Stimulated activated naive CD4-positive, alpha-beta T cell treated with Interleukin-2 at 50 U/mL for 16 hours (primary cell): ENCODE data around the gene TPPP3.
"Not testable (repeated sequence)": the region's sequence is repeated elsewhere in the genome, so short reads cannot be mapped to it uniquely, and the experiment has no call there.

Experiments used
- DNase-seq: peaks from one replicate; lab custom pipeline; 2025; lab: John Stamatoyannopoulos, UW

The TPPP3 gene

DNA sequence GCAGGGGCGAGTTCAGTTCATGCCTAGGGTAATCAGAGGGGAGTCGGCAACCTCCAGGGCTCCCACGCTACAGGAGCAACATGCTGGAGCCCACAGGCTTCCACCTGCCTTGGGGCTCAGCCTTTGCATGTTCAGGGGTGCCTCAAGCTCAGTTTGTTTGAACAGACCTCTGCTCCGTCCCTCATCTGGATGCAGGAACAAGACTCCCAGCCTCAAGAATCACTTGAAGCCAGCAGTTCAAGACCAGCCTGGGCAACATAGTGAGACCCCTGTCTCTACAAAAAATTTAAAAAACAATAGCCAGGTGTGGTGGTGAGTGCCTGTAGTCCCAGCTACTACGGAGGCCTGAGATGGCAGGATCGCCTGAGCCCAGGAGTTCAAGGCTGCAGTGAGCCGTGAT lies 32.7 kb upstream of the TPPP3 start:
- no peak for DNase-seq

DNA sequence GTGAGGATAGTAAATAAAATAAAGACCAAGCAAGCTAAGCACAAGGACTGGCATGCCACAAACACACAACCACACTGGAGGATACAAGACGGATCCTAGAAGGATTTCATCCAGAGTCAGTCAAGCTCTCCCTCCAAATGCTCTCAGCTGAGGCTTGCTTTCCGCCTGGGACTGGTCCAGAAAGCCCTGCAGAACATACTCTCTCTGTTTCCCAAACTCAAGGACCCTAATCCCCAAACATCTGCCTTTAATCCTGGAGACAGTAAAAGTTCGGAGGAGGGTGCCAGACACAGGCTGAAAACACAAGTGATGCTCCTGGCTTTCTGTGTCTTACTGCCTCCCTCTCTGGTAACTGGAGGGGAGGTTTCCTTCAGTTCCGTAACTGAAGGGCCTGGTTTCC lies 32.3 kb upstream of the TPPP3 start:
- DNase-seq: no peak

DNA sequence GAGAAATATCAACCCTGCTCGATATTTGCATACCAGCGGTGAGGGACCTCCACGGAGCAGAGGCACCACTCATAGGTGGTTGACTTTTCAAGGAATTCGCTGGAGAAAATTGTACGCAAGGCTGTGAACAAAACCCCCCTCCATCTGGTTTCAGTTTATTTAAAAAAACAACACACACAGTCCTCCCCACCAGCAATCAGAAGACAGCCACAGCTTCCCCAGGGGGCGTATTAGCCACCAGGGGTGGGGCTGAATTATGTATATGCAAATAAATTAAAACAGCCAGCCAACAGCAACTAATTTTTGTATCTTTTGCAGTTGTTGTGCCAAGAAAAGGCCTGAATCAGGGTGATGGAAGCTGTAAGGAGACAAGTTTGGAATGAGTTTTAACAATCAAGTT lies 31.8 kb upstream of the TPPP3 start:
- no peak for DNase-seq

DNA sequence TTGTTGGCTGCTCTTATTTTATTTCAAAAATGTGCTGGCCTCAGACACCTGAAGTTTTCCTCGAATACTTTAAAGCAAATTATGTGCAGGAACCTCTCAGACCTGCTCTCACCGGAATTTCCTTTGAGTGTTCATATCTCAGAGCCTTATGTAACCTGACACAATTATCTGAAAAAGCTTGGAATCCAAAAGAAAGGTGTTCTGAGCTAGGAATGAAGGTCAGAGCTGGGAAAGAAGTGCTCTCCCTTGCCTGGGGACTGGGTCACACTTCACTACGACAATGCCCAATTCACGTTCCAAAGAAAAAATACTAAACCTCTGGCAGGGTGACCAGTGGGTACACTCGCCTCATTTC lies 30.9 kb upstream of the TPPP3 start:
- DNase-seq: no peak

DNA sequence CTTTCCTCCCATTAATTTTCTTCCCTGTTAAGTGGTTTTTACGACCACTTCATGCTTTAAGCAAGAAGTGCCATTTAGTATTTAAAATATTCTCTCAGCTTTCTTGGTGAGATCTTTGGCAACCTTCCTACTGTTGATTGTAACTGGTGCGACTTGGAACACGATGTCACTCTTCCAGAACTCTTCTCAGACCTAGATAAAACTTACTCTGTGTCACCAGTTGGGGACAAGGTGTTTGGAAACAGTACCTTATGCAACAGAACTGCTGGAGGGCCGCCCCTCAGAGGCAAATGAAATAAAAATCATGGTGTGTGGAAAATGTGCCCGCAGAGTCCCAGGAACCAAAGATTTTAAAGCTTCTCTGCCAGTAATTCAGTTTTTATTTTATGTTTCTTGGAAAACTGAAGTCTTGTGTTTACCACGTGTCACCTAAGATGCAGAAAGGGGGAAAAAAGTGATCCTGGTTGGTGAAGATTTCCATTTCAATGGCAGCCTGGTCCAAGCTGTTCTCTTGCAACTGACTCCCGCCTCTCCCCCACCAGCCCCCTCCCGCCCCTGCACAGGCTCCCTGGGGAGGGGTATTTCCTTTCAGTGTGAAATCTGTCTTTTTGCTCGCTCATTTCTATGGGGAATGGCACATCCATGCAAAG lies 30.4 kb upstream of the TPPP3 start:
- no peak for DNase-seq

DNA sequence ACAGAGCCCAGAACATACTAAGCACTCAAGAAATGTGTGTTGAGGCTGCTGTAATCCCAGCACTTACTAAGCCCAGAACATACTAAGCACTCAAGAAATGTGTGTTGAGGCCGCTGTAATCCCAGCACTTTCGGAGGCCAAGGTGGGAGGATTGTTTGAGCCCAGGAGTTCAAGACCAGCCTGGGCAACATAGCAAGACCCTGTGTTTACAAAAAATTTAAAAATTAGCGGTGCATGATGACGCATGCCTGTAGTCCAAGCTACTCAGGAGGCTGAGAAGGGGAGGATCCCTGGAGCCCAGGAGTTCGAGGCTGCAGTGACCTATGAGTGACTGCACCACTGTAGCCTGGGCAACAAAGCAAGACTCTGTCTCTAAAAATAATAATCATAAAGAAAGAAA lies 29.7 kb upstream of the TPPP3 start:
- DNase-seq: no peak

DNA sequence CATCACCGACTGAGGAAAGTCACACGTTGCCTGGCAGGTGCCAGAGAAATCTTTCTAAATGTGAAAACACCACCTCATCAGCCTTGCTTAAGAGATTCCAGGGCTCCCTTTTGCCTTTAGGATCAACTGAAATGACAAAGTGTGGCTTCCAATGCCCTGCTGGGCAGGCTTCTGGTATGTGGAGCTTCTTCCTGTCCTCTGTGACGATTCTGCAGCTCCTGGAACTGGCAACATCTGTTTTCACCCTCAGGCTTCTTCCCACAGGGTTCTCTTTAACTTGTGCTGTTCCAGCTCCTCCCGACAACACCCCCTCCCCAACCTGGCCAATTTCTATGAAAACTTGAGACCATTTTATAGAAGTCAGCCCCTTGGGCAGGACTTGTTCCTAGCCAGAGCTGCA lies 27.7 kb upstream of the TPPP3 start:
- no peak for DNase-seq

DNA sequence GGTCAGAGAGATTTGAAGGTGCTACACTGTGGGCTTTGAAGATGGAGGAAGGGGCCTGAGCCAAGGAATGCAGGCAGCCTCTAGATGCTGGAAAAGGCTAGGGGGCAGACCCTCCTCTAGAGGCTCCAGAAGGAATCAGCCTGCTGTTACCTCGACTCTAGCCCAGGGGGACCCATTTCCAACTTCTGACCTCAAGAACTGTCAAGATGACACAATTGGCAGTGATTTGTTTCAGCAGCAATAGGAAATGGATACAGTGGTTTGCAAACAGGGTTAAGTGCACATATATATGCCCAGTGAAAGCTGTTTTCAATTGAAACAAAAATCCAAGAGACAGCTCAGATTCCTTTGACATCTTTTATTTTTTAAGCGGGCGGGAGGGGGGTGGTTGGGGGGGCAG lies 26.6 kb upstream of the TPPP3 start:
- no peak for DNase-seq

DNA sequence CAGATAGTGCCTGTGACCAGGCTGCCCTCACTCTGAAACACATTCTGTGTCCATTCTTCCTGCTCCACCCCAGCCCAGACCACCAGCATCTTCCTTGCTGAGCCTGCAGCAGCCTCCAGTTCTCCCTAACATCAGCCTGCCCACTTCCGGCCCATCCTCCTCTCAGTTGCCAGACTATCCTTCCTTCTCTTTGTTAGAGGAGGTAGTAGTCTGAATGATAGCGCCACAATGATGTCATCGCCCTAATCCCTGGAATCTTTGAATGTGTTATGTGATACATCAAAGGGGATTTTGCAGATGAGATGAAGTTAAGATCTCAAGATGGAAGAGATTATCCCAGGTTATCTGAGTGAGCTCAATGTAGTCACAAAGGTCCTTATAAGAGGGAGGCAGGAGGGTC lies 26.2 kb upstream of the TPPP3 start:
- DNase-seq: no peak

DNA sequence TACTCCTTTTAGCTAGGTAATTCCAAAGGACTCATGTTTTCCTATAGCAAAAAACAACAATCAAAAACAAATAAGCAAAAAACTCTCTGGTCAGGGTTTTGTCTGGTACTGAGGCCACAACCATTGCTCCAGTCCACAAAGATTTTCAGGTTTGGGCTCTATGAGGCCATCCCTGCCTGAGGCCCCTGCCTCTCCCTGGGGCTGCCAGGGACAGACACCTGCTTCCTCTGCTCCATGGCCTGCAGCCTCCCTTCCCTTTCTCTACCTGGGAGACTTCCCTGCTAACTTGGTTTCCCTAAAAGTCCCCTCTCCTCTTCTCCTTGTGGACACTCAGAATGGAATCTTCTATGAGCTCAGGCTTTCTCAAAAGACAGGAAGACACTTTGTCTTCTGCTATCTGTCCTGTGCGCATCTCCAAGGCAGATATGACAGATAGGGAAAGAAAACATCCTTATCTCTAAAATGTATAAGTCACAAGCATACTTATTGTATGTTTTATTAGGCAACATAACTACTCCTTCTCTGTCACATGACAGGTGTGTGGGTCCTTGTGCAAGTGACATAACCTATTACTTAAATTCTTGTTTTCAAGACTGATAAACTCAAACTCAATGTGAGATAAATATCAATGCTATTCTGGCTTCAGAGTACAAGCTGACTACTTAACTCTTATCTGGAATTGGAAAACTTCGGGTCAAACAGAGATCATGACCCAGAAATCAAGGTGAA lies 24.2 kb upstream of the TPPP3 start:
- no peak for DNase-seq

DNA sequence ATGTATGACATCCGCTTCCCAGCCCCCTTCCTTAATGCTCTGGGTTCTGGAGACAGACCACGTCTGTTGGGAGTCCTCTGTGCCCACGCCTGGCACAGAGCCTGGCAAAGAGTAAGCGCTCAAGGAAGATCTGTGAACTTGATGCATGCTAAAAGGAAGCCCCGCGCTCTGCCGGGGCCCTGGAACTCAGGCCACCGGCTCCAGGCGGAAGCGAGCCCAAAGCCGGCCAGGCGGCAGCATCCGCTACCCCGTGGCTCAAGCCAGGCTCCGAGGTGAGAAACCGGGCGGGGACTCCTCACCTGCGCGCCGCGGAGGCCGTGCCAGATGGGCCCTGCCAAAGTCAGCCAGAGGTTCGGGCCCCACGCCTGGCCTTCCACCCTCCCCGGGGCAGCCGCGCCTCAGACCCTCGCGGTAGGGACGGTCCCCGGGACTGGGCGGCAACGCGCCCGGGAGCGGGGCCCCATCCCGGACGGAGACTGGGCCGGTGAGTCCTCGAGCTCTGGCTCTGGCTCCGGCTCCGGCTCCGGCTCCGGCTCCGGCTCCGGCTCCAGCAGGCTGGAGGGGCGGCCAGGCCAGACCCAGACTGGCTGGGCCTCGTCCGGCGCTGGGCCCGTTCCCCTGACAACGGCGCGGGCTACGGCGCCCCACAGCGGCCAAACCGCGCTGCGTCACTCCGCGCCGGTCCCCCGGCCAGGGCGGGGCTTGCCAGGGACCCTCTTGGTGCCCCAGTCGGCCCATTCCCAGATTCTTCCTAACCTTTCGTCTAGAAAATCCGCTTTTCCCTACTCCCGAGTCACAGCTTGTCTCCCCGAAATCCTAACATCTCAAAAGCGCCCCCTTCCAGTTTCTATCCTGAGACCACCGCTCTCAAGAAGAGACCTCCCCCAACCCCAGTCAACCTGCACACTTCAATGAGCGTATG lies 22.8 kb upstream of the TPPP3 start, which contains the start of gene ZDHHC1:
TSS of gene ZDHHC1 (minus strand) at position 606 of the 922 bp plus-strand sequence. CDS start 8,702 bp downstream, outside the sequence.
- DNase-seq: peak; percentile 18

DNA sequence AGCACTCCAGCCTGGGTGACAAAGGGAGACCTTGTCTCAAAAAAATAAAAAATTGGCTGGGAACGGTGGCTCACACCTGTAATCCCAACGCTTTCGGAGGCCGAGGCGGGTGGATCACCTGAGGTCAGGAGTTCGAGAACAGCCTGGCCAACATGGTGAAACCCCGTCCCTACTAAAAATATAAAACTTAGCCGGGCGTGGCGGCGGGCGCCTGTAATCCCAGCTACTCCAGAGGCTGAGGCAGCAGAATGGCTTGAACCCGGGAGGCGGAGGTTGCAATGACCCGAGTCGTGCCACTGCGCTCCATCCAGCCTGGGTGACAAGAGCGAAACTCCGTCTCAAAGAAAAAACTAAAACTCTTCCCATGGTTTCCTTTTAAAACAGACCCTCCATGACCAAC lies 22.1 kb upstream of the TPPP3 start:
- DNase-seq: not testable (repeated sequence)

DNA sequence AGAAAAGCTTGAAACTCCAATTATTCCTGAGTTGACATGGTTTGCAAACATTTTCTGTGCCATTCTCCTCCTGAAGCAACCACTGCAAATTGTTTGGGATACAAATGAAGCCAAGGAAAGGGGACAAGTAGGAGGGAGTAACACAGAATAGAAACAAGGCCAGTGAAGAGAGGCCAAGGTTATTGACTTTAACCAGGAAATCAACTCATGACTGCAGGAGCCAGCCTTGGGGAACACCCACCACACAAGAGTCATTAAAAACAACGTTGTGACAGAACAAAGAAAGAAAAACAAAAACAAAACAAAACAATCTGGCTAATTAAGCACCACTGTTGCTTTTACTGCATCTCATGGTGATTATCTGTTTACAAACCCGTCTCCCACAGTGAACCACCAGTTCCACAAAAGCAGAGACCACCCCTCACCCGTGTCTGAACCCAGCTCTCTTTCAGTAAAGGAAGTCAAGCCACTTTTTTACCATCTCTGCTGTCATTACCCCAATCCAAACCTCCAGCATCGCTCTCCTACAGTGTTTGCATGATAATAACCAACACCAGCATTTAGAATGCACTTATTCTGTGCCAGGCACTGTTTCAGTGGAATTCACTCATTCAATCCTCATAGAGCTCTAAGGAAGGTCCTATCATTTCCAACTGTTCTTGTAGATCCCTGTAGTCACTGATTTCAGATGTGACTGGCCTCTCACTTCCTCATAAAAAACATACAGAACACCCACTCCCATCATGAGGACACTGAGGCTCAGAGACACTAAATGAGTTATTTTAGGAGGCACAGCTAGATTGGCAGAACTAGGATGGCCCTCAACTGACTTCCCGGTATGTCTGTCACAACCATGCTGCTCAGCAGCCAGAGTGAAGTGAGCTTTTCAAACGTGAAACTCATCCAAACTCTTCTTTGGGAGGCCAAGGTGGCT lies 20.9 kb upstream of the TPPP3 start:
- DNase-seq: no peak

DNA sequence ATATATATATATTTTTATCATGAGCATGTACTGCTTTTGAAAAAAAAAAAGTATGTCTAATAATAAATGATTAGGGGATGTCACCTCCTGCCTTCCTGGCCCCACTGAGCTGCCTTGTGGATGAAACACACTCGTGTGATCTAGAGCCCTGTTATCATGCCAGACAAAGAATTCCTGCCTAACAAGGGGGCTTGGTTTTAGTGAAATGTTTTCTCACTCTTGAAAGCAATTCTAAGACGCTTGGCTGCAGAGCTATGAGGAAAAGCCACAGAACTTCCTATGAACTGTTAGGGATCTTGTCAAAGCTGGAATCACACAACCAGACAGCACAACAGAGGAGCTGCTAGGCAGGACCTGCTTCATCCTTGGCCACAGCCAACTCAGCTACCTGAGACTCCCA lies 19.0 kb upstream of the TPPP3 start:
- DNase-seq: no peak

DNA sequence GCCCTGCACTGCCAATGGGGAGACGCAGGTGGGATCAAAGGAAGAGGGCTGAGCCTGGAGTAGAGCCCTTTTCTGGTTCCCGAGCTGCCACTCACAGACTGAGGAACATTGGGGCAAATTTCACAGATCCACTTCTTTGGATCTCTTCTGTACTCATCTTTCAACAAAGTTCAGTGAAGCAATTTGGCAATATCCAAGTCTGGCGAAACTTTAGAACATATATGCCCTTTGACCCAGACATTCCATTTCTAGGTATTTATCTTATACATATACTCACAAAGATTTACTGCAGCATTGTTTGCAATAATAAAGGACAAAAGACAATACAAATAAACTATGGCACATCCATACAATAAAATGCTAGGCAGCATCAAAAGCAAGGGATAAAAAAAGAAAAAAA lies 18.0 kb upstream of the TPPP3 start:
- DNase-seq: no peak

DNA sequence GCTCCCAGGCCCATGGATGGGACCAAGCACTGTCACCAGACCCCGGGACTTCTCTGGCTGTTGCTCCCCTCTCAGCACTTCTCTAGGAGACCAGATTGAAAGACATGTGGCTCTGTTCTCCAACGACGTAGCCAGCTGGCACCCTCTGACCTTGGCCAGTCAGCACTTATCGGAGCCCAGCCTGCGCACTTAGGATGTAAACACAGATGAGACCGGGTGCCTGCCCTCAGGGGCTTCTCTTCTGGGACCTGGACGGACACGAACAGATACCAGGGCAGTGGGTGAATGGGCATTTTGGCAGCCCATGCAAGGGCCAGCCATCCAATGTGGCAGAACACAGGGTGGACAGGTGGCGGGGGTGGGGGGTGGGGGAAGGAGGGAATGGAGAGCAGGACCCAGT lies 16.3 kb upstream of the TPPP3 start:
- no peak for DNase-seq

DNA sequence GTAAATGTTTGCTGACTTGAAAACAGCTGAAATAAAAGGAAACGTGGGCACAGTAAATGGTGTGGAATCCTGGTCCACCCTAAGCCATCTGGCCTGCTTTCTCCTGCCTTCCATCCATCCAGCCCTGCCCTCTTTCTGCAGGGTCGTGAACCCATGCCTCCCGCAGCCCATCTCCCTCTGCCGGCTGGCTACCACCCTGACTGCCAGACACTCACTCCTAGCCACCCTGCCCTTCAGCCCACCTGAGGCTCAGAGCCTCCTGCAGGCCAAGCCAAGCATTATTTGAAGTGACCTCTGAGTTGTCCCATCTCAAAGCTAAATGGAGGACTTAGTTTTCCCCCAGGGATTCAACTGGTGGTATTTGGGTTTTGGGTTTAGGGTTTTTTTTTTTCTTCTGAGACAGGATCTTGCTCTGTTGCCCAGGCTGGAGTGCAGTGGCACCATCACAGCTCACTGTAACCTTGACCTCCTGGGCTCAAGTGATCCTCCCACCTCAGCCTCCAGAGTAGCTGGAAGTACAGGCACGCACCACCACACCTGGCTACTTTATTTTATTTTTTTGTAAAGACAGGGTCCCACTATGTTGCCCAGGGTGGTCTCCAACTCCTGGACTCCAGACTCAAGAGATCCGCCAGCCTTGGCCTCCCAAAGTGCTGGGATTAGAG lies 14.6 kb upstream of the TPPP3 start:
- DNase-seq: no peak

DNA sequence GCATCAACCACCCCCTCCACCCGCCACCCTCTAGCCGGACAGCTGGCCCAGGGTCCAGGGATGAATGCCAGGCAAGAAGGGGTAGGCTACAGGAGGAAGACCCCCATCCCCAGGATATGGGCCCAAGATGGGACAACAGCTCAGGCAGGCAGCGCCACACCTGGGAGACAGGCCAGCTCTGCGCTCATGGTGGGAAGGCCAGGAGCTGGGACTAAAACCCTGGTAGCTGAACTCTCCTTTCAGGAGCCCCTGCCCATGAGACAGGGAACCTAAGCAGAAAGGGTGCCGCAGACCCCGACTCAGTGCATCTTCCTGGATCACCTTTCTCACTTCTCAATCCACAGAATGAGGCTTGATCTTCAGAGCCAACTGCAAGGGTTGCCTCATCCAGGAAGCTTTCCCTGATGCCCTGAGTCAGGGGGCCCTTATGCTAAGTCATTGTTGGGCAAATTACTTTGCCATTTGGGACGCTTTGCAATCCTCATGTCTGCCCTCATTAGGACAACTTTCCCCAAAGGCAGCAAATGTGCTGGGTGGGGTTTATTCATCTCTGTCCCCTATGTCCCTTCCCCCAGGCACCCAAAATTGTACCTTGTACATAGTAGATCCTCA lies 14.0 kb upstream of the TPPP3 start:
- no peak for DNase-seq

DNA sequence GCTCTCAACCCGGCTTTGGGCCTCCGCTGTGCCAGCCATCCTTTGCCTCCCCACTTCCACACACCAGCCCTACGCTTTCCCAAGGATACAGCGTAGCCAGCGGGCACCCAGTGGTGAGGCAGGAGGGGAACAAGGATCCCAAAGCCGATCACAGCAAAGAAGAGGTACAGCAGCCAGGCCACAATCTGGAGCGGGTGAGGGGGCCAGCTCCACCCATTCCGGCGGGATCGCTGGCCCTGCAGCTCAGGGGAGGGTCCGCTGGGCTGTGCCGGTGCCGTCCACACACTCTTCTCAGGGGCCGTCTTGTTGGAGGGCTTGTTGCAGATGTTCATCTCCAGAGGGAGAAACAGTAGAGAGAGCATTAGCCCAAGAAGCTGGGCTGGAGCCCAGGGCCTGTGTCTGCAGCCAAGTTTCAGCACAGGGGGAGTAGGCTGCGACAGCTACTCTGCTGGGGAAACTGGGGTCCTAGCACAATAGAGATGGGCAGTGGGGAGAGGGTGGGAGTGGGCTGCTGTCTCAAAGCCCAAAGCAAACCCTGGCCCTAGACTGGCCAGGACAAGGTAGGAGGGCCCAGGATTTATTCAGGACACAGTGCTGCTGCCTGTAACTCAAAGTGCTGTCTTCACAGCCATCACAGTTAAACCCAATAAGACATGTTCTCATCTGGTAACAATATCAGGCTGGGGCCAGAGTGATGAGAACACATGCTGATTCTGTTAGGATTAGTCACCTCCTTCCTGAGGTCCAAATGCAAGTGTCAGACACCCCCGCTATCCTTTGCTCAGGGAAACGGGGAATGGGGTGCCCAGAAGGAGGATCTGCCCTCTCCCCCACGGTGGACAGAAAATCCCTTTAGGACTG lies 13.0 kb upstream of the TPPP3 start:
- no peak for DNase-seq

DNA sequence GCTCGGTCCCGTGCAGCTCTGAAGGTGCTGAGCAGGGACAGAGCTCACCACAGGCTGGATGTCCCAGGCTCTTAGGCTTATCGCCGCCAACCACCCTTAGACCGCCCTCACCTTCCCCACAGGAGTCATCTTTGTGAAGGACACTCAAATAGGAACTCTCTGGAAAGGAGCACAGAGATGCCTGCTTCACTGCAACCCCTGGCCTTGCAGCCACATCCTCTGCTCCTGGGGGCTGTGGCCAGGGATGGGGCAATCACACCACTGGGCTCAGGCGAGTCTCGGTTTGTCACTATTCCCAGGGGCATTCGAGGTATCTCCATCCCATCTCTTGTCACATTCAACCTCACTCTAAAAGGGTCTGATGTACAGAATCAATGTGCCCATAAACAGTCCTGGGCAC lies 12.0 kb upstream of the TPPP3 start:
- no peak for DNase-seq
